Activated B cell treated with CpG ODN at 0.5 μM for 24 hours (primary cell): ENCODE data around the gene NKTR. TPM values are rescaled to one million over a fixed set of nuclear protein-coding genes. Genes with fewer than 3 reads are reported as not detected.

Experiments used
- ATAC-seq: fragments of 200-7000 bp; cut with Tn5 transposase; one replicate; pipeline ENCODE4 v1.10.0; 2021; ENCODE audit warnings: low read depth, mild to moderate bottlenecking, moderate library complexity
- CTCF ChIA-PET: fragments of 350-600 bp; sonication (Branson Sonifier 250); formaldehyde crosslinking; loops from one replicate; lab custom pipeline; 2021; ENCODE audit warnings: antibody characterized with exemption; lab: Charles Lee
- POLR2A ChIA-PET: fragments of 350-600 bp; sonication (Branson Sonifier 250); formaldehyde crosslinking; loops from one replicate; lab custom pipeline; 2021; ENCODE audit warnings: antibody characterized with exemption; lab: Charles Lee
- DNase-seq: peaks from one replicate; pipeline ENCODE4 v3.0.0; 2022
- H3K27ac Mint-ChIP-seq: one replicate; pipeline ENCODE4 v1.8.0; 2020; ENCODE audit warnings: mixed read lengths
- H3K27me3 Mint-ChIP-seq: one replicate; pipeline ENCODE4 v1.8.0; 2021; ENCODE audit warnings: mixed read lengths
- H3K36me3 Mint-ChIP-seq: one replicate; pipeline ENCODE4 v1.8.0; 2021; ENCODE audit warnings: low read depth, mixed read lengths
- H3K4me1 Mint-ChIP-seq: one replicate; pipeline ENCODE4 v1.8.0; 2021; ENCODE audit warnings: mixed read lengths
- H3K4me3 Mint-ChIP-seq: one replicate; pipeline ENCODE4 v1.8.0; 2020; ENCODE audit warnings: mild to moderate bottlenecking, mixed read lengths
- H3K9me3 Mint-ChIP-seq: one replicate; pipeline ENCODE4 v1.8.0; 2020; ENCODE audit warnings: mixed read lengths
- CTCF ChIP-seq: fragments of 200-600 bp; IDR thresholded peaks from one replicate; pipeline ENCODE4 v1.8.0; 2022; ENCODE audit warnings: antibody characterized with exemption, mild to moderate bottlenecking
- intact Hi-C: fragments of 100-400 bp; cut with micrococcal nuclease; formaldehyde crosslinking; loops from one replicate; pipeline ENCODE4 v1.15.1; 2024
- total RNA-seq: library from RNA; stranded (reverse); gene quantifications from 2 replicates; pipeline ENCODE4 v1.2.3, GENCODE V29; 2022

Gene NKTR
- total RNA-seq, 1 donor from 2014 or later = 126 TPM

DNA sequence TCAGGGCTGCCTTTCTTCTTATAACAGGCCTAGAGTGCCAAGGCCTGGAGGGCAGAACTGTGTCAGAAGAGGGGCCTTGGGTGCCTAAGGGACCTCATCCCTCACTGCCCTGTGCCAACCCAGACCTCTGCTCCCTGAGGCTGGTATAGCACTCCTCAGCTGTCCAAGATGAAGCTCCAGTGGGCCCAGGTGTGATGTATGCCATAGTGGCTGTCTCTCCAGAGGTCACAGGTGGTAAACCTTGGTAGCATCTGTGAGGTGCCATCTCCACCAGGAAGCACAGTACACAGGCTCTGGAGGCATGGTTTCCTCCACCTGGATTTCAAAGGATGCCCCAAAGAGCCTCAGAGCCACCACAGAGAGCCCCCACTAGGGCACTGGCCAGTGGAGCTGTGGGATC is 72.6 kb downstream of the NKTR start:
- DNase-seq (peak; percentile 12), ATAC-seq (no peak)
- no peak overlapping the region for H3K27ac Mint-ChIP-seq
- no peak for TF ChIP-seq CTCF
- ChIA-PET CTCF (no interaction called here), POLR2A (no interaction called here)
- intact Hi-C loops = no loop called here
- no peaks in the 10 kb centered on the region for H3K27me3 Mint-ChIP-seq
- H3K9me3 Mint-ChIP-seq = peaks cover 13% of the 10 kb centered on the region
- no peak overlapping the region for H3K4me3 Mint-ChIP-seq
- no peaks in the 10 kb centered on the region for H3K4me1 Mint-ChIP-seq
- no peaks in the 10 kb centered on the region for H3K36me3 Mint-ChIP-seq

DNA sequence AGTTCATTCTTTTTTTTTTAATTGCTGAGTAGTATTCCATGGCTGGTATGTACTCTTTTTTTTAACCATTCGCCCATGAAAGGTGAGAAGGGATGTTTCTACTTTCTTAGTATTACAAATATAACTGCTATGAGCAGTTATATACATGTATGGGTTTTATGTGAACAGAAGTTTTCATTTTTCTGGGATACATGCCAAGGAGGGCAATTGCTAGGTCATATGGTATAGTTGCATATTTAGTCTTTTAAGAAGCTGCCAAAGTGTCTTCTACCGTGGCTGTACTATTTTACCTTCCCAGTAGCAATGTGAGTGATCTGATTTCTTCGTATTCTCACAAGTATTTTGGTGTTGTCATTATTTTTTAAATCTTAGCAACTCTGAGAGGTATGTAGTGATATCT is 73.7 kb downstream of the NKTR start:
- H3K4me3 Mint-ChIP-seq = no peak overlapping the region
- DNase-seq = no peak
- H3K27me3 Mint-ChIP-seq = no peaks in the 10 kb centered on the region
- ChIA-PET POLR2A (no interaction called here), CTCF (no interaction called here)
- peaks cover 17% of the 10 kb centered on the region for H3K9me3 Mint-ChIP-seq
- ATAC-seq = no peak
- no peaks in the 10 kb centered on the region for H3K36me3 Mint-ChIP-seq
- intact Hi-C loops = no loop called here
- TF ChIP-seq CTCF = no peak
- no peaks in the 10 kb centered on the region for H3K4me1 Mint-ChIP-seq
- H3K27ac Mint-ChIP-seq = no peak overlapping the region

DNA sequence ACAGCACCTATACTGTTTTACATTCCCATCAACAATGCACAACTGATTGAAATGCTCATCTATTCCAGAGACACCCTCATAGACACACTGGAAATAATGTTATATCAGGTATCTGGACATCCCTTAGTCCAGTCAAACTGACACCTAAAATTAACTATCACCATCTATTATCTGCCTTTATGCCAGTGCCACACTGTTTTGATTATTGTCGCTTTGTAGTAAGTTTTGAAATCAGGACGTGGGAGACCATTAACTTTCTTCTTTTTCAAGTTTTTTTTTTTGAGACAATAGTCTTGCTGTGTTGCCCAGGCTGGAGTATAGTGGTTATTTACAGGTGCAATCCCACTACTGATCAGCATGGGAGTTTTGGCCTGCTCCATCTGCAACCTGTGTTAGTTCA is 75.4 kb downstream of the NKTR start:
- H3K4me3 Mint-ChIP-seq = no peak overlapping the region
- POLR2A ChIA-PET = no interaction called here
- CTCF ChIA-PET = no interaction called here
- no peak overlapping the region for H3K27ac Mint-ChIP-seq
- DNase-seq (no peak), ATAC-seq (no peak)
- peaks cover 17% of the 10 kb centered on the region for H3K9me3 Mint-ChIP-seq
- H3K27me3 Mint-ChIP-seq = no peaks in the 10 kb centered on the region
- intact Hi-C loops = no loop called here
- no peaks in the 10 kb centered on the region for H3K36me3 Mint-ChIP-seq
- no peaks in the 10 kb centered on the region for H3K4me1 Mint-ChIP-seq
- no peak for TF ChIP-seq CTCF

GRCh38 chr3:42678447-42678846 is 78.0 kb downstream of the NKTR start:
- Mint-ChIP-seq H3K4me1 (no peaks in the 10 kb centered on the region), H3K27me3 (peaks cover 8% of the 10 kb centered on the region), H3K9me3 (peaks cover 17% of the 10 kb centered on the region), H3K4me3 (no peak overlapping the region), H3K27ac (no peak overlapping the region), H3K36me3 (no peaks in the 10 kb centered on the region)
- TF ChIP-seq CTCF = no peak
- intact Hi-C loops = no loop called here
- ATAC-seq (no peak), DNase-seq (no peak)
- CTCF ChIA-PET = no interaction called here
- POLR2A ChIA-PET = no interaction called here

DNA sequence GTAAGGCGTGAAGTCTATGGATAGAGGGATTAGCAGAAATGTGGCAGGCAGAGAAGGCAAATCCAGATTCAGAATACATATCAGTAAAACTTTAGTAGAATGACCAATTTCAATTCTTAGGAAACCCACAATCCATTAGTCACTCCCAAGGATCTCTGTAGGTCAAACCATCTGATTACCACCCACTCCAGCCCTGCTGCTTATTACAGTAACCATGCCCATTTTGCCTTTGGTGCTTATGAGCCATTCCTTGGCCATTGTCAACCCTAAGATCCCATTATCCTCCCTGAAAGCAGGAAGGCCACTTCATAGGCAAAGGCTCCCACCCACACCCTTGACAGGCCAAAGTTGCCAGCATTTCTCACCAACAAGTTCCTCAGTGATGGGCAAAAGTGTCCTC is 79.8 kb downstream of the NKTR start:
- no peaks in the 10 kb centered on the region for H3K36me3 Mint-ChIP-seq
- H3K27ac Mint-ChIP-seq = no peak overlapping the region
- peaks cover 15% of the 10 kb centered on the region for H3K27me3 Mint-ChIP-seq
- no peak overlapping the region for H3K4me3 Mint-ChIP-seq
- H3K9me3 Mint-ChIP-seq = peaks cover 17% of the 10 kb centered on the region
- intact Hi-C loops = no loop called here
- TF ChIP-seq CTCF = no peak
- no peak for DNase-seq
- ATAC-seq = no peak
- no peaks in the 10 kb centered on the region for H3K4me1 Mint-ChIP-seq
- ChIA-PET CTCF (no interaction called here), POLR2A (no interaction called here)
